IPS-15b (cell line): ENCODE data around the gene FAM13B.
A peak's percentile ranks its signal among the peaks of the same experiment; 100 is the strongest.

ENCODE experiments used
- H3K27me3 ChIP-seq: one replicate; pipeline ENCODE4 v1.6.1; 2013; ENCODE audit warnings: low read length; ENCODE audit not compliant: control insufficient read depth, insufficient read depth
- H3K36me3 ChIP-seq: one replicate; pipeline ENCODE4 v1.6.1; 2013; ENCODE audit warnings: low read length; ENCODE audit not compliant: control insufficient read depth, insufficient read depth
- H3K4me1 ChIP-seq: one replicate; pipeline ENCODE4 v1.6.1; 2013; ENCODE audit warnings: mild to moderate bottlenecking, low read length; ENCODE audit not compliant: control insufficient read depth, insufficient read depth
- H3K4me3 ChIP-seq: one replicate; pipeline ENCODE4 v1.5.1; 2013; ENCODE audit warnings: low read depth, low read length
- H3K9ac ChIP-seq: one replicate; pipeline ENCODE4 v1.6.1; 2013; ENCODE audit warnings: low read depth, mild to moderate bottlenecking, low read length
- H3K9me3 ChIP-seq: one replicate; pipeline ENCODE4 v1.6.1; 2013; ENCODE audit warnings: mild to moderate bottlenecking, low read length; ENCODE audit not compliant: control insufficient read depth, insufficient read depth

The FAM13B gene

GRCh38 chr5:137916923-137917322 lies 116.0 kb downstream of the FAM13B start:
- Histone ChIP-seq H3K9ac (no peak overlapping the region), H3K4me1 (no peaks in the 10 kb centered on the region), H3K9me3 (no peaks in the 10 kb centered on the region), H3K36me3 (no peaks in the 10 kb centered on the region), H3K27me3 (no peaks in the 10 kb centered on the region), H3K4me3 (no peak overlapping the region)

- Histone ChIP-seq H3K36me3 (no peaks in the 10 kb centered on the region), H3K9me3 (no peaks in the 10 kb centered on the region), H3K27me3 (no peaks in the 10 kb centered on the region), H3K9ac (no peak overlapping the region), H3K4me1 (no peaks in the 10 kb centered on the region), H3K4me3 (no peak overlapping the region)
Observed at GRCh38 chr5:137914758-137915157, 118.1 kb downstream of the FAM13B start.

DNA sequence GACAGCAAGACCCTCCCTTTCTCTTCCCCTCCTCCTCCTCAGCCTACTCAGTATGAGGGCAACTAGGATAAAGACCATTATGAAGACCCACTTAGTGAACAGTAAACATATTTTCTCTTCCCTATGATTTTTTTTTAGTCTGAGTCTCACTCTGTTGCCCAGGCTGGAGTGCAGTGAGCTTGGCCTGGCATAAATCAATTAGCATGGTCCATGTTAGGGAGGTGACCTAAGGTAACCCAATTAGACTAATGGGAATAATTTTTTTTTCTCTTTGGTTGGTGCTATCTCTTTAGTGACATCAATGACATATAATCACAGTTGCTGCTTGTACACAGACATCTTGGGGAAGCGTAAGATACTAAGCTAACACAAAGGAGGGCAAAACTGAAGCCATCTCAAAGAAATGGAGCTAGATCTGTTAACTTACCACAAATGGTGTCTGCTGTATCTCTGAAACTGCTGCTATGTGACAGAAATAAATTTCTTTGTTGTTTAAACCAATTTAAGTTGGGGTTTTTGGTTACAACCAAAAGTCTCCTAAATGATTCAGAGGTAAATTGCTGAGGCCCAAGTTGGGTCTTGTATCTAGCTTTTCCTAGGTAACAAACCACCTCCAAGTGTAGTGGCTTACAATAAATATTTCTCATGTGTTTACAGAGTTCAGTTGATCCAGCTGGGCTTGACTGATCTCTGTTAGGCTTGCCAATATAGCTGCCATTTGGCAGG lies 130.3 kb downstream of the FAM13B start:
- H3K9ac ChIP-seq = no peak overlapping the region
- H3K27me3 ChIP-seq = no peaks in the 10 kb centered on the region
- no peaks in the 10 kb centered on the region for H3K9me3 ChIP-seq
- no peak overlapping the region for H3K4me3 ChIP-seq
- H3K4me1 ChIP-seq = no peaks in the 10 kb centered on the region
- H3K36me3 ChIP-seq = no peaks in the 10 kb centered on the region

DNA sequence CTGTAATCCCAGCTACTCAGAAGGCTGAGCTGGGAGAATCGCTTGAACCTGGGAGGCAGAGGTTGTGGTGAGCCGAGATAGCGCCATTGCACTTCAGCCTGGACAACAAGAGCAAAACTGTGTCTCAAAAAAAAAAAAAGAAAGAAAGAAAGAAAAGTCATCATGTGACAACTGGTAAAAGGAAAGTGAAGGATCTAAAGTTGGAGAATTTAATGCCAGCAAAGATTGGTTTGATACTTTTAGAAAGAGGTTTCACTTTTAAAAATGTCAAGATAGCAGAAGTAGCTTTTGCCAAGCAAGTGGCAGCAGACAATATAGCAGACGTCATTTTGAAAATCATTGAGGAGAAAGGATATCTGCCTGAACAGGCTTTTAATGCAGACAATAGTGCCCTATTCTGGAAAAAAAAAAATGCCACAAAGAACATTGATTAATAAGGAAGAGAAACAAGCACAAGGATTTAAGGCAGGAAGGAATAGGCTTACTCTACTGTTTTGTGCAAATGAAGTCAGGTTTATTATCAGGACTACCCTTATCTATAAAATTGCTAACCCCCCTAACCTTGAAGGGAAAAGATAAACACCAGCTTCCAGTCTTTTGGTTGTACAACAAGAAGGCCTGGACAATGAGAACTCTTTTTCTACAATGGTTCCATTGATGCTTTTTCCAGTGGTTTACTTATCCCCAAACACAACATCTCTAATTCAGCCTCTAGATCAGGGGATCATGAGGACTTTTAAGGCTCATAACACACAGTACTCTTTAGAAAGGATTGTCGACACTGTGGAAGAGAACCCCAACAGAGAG lies 131.7 kb downstream of the FAM13B start:
- no peaks in the 10 kb centered on the region for H3K27me3 ChIP-seq
- no peak overlapping the region for H3K4me3 ChIP-seq
- no peaks in the 10 kb centered on the region for H3K4me1 ChIP-seq
- no peaks in the 10 kb centered on the region for H3K9me3 ChIP-seq
- H3K9ac ChIP-seq = no peak overlapping the region
- H3K36me3 ChIP-seq = no peaks in the 10 kb centered on the region

- no peaks in the 10 kb centered on the region for H3K27me3 ChIP-seq
- no peaks in the 10 kb centered on the region for H3K36me3 ChIP-seq
- H3K4me3 ChIP-seq = no peak overlapping the region
- no peaks in the 10 kb centered on the region for H3K4me1 ChIP-seq
- no peaks in the 10 kb centered on the region for H3K9me3 ChIP-seq
- no peak overlapping the region for H3K9ac ChIP-seq
Observed at GRCh38 chr5:137899493-137899892, 133.4 kb downstream of the FAM13B start.

DNA sequence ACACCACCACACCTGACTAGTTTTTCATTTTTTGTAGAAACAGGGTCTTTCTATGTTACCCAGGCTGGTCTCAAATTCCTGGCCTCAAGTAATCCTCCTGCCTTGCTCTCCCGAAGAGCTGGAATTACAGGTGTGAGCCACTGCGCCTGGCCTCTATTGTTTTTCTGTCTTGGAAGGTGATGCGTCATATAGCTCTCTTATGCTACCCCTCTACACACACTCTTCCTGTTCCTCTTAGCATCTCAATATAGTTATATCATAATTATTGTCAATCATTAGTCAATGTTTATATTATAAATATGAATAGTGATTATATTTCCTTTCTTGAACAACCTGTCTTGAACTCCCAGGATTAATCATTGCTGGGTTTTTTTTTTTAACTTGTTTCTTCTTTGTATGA lies 136.3 kb downstream of the FAM13B start:
- H3K9ac ChIP-seq = no peak overlapping the region

GRCh38 chr5:137894586-137894985 lies 138.3 kb downstream of the FAM13B start:
- Histone ChIP-seq H3K9ac (no peak overlapping the region), H3K36me3 (no peaks in the 10 kb centered on the region), H3K9me3 (no peaks in the 10 kb centered on the region), H3K27me3 (no peaks in the 10 kb centered on the region), H3K4me3 (no peak overlapping the region), H3K4me1 (no peaks in the 10 kb centered on the region)

More for the DNA sequence above, 136.3 kb downstream of the FAM13B start:
- H3K36me3 ChIP-seq = no peaks in the 10 kb centered on the region
- H3K4me3 ChIP-seq = no peak overlapping the region
- no peaks in the 10 kb centered on the region for H3K4me1 ChIP-seq
- H3K9me3 ChIP-seq = no peaks in the 10 kb centered on the region
- no peaks in the 10 kb centered on the region for H3K27me3 ChIP-seq

DNA sequence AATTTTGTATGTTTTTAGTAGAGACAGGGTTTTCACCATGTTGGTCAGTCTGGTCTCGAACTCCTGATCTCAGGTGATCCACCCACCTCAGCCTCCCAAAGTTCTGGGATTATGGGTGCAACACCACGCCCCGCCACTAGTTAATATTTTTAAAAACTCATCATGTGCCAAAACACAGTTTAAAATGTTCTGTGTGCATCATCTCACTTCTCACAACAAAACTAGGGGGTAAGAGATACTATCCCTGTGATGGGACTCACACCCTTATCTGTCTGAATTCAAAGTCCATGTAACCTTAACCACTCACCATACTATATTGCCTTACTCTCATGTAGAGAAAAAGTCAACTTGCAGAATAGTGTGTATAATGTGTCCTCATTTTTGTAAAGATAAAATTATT lies 141.0 kb downstream of the FAM13B start:
- Histone ChIP-seq H3K9ac (no peak overlapping the region), H3K27me3 (no peaks in the 10 kb centered on the region), H3K36me3 (no peaks in the 10 kb centered on the region), H3K4me1 (no peaks in the 10 kb centered on the region), H3K9me3 (no peaks in the 10 kb centered on the region), H3K4me3 (no peak overlapping the region)

- Histone ChIP-seq H3K9ac (no peak overlapping the region), H3K4me1 (no peaks in the 10 kb centered on the region), H3K36me3 (no peaks in the 10 kb centered on the region), H3K27me3 (no peaks in the 10 kb centered on the region), H3K4me3 (no peak overlapping the region), H3K9me3 (no peaks in the 10 kb centered on the region)
Observed at GRCh38 chr5:137890845-137891244, 142.0 kb downstream of the FAM13B start.

GRCh38 chr5:137888863-137889759 lies 143.8 kb downstream of the FAM13B start, which contains the start of gene PKD2L2:
Gene PKD2L2 (plus strand): TSS chr5:137889457. CDS start chr5:137889492, 35 bp downstream.
- no peaks in the 10 kb centered on the region for H3K4me1 ChIP-seq
- H3K27me3 ChIP-seq = no peaks in the 10 kb centered on the region
- no peaks in the 10 kb centered on the region for H3K9me3 ChIP-seq
- peak within 1 kb of the TSS; percentile 73 for H3K9ac ChIP-seq
- H3K4me3 ChIP-seq = peak within 1 kb of the TSS; percentile 83
- no peaks in the 10 kb centered on the region for H3K36me3 ChIP-seq

GRCh38 chr5:137888466-137888862 lies 144.4 kb downstream of the FAM13B start:
- H3K9me3 ChIP-seq = no peaks in the 10 kb centered on the region
- H3K4me1 ChIP-seq = no peaks in the 10 kb centered on the region
- peak overlapping the region; percentile 83 for H3K4me3 ChIP-seq
- H3K9ac ChIP-seq = peak overlapping the region; percentile 73
- no peaks in the 10 kb centered on the region for H3K27me3 ChIP-seq
- no peaks in the 10 kb centered on the region for H3K36me3 ChIP-seq
